ENCODE measurements around the gene DUOXA1. TPM values are rescaled to one million over a fixed set of nuclear protein-coding genes. Genes with fewer than 3 reads are reported as not detected.

Gene DUOXA1
- polyA plus RNA-seq, 5 donors = 0.65 to 1.7 (median 1.4) TPM

DNA sequence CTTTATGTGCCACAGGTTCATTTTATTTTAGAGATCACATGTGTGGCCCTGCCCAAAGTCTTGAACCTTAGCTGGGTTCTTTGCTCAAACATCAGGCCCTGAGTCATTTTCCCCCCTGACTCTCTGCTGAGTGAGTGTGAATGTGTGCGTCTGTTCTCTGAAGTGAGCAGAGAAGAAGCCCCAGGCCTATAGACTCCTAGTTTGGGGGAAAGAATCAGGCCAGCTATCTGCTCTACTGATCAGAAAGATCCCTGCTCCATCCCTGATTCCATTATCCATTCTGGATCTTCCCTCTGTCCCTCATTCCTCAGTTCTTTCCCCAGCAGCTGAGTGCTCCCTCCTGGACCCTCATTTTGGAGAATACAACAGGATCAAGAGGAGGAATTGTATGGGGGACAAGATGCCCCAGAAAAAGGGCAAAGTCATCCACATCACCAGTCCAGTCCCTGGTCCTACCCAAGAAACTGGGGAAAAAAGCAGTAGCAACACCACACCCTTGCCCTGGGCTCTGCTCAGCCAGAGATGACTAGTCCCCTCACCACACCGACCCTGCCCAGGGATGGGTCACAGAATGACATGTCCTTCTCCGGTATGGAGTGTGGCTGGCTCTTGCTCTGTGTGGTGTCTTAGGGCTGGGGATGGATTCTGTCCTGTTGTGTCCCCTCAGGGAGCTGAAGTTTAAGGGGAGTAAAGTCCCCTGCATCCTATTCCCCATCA is 3.3 kb upstream of the DUOXA1 start:
- no peak for DNase-seq

DNA sequence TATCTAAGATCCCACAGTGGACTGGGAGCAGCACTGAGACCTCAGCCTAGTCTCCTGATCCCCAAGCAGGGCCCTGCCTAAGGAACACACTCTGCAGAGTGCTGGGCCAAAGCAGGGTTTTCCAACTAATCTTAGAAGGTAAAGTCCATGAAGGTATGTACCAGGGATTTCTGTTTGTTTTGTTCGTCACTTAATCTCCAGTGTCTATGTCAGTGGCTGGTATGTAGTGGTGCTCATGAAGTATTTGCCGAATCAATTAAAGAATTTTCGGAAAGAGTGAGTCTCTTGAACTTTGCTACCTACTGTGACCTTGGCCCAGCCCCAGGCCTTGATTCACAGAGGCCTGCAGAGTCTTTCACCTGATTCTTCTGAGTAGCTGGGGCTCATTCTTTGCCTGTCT is 1.8 kb upstream of the DUOXA1 start:
- DNase-seq = no peak

DNA sequence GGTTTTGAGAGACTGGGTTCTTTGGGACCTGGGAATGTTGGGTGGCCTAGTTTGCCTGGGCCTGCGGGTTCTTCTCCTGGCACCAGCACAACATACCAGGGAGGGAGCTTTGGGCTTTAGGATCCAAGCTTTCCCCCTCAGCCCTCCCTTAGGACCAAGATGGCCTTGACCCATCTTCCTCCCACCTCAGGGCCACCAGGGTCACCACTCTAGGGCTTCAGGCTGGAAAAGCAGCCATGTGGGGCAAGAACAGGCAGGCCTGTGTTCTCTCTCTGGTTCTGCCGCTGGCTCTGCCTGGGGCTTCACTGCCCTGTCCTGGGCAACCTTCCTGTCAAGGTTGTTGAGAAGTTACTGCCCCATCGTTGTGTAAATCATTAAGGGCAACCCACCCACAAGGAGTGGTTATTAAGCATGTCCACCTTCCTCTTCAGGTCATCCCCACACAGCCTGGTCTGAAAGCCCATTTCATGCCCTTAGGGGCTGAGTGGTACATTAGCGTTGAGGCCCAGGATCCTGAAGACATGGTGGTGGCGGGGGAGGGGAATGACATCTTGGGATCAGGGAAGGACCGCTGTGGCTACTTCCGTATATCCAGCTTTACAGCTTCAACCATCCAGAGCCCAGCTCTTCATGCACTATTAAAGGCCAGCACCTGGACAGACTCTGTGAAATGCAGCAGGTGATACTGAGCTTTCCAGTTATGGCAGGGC is 767 bp upstream of the DUOXA1 start:
- no peak for DNase-seq

DNA sequence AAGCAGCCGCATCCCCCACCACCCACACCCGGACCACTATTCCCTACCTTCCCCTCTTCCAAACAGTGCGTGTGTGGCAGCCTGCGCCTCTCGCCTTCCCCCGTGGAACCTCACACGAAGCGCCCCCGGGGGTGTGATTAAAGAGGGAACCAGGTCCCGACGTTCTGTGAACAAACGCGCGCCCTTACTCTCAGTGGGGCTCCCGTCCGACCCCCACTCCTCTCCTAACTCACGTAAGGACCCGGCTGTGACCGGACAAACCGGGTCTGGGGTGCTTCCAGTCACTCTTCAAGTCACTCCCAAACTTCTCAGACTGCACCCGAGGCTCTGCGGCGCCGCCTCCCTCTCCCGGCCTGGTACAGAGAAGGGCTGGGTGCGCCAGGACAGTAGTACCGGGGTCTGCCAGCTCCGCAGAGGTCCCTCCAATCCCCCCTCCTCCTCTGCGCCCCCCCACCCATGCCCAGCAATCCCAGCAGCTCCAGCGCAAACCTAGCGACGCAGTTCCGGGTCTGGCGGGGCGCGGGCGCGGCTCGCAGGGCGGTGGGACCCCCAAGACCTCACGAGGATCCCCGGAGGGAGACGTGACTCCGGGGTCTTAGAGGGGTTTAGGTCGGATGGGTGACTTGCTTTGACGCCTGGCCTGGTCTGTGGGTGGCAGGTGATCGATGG is 574 bp downstream of the DUOXA1 start:
- no peak for DNase-seq

DNA sequence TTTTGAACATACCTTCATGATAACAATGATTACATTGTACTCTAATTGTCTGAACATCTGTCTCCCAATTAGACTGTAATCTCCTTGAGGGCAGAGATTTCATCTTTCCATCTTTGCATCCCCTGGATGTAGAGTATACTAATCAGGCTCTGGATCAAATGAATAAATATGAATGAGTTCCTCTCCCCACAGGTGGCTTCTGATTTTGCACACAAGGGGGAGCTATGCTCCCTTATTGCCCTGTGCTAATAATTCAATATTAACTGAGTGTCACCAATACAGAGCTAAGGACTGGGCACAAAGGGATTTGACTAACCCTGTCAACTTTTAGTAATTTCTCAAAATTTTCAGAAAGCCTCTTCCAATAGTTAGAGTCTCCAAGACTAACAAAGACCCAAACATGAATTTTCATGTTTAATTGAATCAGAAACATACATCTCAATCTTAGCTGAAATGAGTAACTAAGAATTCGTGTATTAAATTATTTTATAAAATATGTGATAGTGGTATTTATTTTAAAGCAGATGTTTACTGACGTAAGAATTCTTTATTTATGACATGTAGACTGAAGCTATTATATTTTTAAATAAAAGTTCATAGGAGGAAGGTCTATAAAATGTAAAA is 3.0 kb downstream of the DUOXA1 start:
- DNase-seq = no peak

DNA sequence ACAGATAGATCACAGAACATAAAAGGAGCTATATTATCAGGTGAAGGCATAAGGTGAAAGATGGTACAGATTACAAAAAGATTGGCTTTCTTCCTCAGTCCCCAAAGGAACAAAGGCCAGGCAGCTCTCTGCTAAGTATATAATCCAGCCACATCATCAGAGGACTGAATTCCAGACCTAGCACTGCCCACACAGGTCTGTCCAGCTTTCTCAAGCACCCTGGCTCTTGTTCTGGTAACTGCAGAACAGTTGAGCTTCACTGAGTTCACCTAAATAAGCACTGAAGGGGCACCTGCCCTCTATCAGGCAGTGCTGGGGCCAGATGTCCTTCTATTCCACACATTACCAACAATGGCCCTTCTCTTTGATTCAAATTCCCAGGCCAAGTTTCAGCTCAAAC is 6.3 kb downstream of the DUOXA1 start:
- no peak for DNase-seq

DNA sequence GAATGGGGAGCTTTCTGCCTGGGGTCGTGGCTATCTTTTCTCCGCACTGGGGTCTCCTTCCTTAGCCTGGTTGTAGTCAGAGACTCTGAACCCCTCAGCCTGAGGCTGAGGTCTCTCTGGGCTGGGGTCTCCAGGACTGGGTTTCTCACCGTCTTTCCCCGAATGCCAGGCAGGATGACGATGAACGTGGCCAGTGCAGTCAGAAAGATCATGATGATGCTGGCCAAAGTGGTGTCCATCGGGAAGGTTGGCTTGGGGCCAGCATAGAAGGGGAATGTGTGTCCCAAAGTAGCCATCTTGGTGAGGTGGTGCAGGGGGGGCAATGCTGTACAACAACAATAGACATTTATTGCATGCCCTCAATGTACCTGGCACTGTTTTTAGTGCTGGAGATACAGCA is 7.0 kb downstream of the DUOXA1 start:
- DNase-seq = no peak

DNA sequence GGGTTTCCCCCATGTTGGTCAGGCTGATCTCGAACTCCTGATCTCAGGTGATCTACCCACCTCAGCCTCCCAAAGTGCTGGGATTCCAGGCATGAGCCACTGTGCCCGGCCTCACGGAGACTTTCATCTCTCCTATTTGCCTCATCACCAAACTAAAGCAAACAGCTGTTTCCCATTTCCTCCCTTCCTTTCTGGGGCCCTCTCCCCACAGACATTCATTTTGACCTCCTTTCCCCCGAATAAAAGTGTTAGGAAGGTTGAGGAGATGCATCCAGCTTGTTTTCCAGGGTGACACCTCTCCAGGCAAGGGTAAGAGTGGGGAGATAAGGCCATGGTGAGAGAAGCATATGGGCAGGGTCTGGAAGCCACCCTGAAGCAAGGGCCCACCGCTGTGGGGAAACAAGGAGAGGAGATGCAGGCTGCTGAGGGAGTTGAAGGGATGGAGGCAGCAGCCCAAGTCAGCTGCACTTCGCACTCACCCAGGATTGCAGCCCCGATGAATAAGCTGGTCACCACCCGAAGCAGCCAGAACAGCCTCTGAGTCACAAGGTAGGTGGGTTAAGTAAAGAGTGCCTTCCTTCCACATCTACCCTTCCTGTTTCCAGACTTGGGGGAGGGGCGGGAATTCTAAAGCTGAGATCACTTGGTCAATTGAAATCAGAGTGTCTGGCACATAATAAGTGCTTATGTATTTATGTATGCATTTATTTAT is 7.8 kb downstream of the DUOXA1 start:
- DNase-seq = no peak

DNA sequence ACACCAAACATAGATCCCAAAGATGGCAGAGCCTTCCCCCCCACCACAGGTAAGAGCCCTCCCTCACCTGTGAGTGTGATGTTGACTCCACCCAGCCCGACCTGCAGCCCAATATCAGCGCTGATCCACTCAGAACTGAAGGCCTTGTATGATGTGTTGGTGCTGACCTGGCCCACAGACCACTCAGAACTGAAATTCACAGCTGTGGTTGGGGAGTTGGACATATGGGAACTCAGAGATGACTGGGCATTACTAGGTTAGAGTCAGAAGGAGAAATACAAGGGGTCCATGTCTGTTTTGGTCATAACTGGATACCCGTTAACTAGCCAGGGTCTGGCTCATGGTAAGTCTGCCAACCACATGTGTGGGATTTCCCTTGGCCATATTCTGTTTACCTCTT is 8.7 kb downstream of the DUOXA1 start:
- DNase-seq = no peak

DNA sequence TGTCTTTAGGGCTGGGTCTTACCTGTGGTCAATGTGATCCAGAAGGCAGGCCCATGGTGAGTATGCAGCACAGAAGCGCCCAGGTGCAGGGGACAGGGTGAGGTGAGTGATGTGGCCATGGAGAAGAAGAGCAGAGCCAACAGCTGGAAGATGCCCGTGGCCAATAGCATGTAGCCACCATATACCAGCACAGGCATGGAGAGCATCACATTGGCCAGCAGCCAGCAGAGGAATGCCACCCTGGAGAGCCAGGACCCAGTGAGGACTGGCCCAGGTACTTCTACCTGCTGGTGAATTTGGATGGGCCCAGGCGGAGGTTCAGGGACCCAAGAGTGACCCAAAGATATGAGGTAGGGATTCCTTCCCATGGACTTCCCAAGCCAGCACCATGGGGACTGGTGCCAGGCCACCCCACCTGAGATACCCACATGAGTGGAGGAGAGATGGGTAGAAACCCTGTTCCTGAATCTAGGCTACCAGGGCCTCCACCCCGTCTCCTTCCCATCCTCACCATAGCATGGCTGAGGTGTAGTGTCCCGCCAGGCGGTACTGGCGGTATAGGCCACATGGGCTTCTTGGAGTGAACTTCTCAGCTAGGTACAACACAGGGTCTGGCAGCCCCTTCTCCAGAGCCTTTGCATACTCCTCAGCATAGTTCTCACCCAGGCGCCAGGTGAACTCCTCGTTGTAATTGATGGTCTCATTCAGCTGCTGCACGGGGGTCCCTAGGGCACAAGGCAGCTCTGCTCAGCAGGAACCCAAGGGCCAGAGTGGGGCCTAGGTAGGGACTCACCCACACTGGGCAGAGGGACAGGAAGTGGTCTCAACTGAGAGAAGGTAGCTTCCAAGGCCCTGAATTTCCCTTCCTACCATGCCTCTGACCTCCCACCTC is 9.4 kb downstream of the DUOXA1 start:
- no peak for DNase-seq

DNA sequence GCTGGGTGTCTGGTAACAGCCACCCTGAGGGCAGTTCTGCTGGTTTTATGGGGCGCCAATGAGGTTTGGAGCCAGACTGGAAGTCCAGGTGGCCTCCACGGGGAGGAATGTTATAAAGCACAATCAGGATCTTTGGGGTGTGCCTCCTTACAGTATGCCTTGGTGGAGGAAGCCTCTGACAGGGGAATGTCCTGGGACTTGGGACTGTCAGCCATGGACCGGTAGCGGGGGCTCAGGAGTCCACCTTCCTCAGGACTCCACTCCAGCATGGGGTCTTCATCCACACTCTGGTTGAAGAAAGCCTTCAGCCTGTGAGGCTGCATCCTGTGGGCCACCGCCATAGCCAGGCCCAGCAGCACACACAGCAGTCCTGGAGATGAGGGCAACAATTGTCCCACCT is 10.7 kb downstream of the DUOXA1 start:
- DNase-seq = no peak

DNA sequence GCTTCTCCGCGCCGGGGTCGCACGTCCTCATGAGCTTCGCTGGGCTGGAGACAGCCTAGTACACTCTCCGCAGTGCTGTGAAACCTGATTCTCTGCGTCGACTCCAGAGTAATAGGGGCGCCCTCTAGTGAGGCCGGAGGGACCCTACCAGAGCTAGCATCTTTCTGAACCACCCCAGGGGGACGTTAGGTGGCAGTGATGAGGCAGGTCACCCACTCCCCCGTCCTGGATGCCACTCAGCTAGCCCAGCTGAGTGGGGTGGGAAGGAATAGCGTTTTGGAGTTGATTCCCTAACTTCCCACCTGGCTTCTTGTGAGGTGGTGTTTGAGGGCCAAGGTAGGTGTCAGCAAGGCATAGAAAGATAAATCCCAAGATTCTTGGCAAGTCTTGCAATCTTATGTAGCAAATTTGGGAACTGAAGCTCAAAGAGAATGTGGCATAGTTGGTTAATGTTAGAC is 11.5 kb downstream of the DUOXA1 start:
- DNase-seq = peak; percentile 83 to 88

DNA sequence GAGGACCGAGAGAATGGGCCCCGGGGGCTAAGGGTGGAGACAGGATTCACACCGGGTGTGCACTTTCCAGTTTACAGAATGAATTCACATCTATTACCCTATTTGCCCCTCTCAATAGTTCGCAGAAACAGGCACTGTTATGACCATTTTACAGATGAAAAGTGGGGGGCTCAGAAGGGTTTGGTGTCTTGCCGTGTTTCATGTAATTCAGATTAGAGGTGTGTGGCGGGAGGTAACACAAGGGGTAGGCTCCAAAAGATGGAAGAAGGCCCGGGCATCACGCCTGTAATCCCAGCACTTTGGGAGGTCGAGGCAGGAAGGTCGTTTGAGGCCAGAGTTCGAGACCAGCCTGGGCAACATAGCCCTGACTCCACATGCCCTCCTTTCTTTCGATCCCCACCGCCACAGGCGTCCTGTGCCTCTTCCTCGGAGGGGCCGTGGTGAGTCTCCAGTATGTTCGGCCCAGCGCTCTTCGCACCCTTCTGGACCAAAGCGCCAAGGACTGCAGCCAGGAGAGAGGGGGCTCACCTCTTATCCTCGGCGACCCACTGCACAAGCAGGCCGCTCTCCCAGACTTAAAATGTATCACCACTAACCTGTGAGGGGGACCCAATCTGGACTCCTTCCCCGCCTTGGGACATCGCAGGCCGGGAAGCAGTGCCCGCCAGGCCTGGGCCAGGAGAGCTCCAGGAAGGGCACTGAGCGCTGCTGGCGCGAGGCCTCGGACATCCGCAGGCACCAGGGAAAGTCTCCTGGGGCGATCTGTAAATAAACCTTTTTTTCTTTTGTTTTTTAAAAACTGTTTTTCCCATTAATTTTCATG is 12.2 kb downstream of the DUOXA1 start:
- no peak for DNase-seq

DNA sequence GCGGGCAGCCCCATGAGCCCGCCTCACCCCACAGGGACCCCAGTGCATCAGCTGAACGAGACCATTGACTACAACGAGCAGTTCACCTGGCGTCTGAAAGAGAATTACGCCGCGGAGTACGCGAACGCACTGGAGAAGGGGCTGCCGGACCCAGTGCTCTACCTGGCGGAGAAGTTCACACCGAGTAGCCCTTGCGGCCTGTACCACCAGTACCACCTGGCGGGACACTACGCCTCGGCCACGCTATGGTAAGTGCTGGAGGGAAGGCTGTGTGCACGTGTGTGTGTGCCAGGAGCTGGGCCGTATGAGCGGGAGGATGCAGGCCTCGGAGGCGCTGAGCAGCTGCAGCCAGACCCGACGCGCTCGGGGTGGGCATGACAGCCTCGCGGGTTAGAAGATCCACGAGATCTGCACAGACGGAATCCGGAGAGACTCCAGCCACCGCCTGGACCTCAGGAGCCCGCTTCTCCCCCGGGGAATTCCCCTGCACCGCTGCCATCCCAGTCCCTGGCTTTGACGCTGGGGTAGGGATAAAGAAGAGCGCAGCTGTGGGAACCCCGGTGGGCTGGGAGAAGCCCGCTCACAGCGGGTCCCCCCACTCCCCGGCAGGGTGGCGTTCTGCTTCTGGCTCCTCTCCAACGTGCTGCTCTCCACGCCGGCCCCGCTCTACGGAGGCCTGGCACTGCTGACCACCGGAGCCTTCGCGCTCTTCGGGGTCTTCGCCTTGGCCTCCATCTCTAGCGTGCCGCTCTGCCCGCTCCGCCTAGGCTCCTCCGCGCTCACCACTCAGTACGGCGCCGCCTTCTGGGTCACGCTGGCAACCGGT is 13.0 kb downstream of the DUOXA1 start:
- no peak for DNase-seq

DNA sequence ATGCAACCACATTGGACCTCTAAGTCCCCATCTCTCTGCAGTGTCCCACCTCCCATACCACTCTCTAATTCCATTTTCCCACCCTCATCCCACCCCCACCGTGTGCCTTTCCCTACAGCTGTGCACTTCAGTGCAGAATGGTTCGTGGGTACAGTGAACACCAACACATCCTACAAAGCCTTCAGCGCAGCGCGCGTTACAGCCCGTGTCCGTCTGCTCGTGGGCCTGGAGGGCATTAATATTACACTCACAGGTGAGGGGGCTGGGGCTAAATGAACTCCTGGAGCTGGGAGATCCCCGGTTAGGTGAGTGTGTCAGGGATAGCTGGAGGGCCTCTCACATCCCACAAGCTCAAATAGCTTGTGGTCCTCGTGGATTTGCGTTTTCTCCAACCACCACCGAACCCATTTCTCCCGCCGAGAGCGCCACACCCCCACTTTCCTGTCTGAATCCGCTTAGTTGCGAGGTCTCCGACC is 13.6 kb downstream of the DUOXA1 start:
- no peak for DNase-seq

DNA sequence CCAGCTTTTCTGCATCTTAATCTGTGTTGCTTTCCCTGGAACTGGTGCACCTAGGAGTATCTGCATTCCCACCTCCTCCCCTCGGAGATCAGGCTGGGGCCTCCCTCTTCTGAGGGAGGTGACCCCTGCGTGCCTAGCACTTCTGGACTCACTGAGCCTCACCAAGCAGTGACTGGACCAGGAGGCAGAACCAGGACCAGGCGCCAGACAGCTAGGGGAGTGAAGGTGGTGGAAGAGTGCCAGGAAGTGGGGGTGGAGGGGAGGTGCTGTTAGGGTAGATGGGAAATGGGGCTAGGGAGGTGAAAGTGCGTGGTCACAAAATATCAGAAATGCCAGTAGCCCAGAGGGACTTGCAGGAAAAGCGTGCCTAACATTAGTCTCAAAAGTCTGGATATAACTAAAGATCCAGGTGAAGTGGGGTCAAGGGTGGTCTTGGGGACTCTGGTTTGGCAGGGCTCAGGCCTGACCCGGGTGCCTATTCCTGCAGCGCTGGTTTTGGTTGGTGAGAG is 14.3 kb downstream of the DUOXA1 start:
- DNase-seq = no peak

DNA sequence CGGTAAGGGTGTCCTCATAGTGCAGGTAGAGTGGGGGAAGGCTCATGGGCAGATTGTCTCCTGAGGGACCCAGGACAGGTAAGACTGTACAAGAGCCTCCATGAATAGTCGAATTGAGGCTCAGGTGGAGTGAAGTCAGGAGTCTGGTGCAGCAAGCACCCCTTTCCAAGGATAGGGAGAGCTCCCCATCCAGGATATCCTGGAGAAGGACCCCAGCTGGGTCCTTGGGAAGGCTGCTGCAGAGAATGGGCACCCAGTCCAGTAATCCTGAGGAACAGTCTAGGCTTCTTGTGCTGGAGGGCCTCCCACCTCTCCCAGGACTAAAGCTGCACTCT is 15.0 kb downstream of the DUOXA1 start:
- DNase-seq = no peak

DNA sequence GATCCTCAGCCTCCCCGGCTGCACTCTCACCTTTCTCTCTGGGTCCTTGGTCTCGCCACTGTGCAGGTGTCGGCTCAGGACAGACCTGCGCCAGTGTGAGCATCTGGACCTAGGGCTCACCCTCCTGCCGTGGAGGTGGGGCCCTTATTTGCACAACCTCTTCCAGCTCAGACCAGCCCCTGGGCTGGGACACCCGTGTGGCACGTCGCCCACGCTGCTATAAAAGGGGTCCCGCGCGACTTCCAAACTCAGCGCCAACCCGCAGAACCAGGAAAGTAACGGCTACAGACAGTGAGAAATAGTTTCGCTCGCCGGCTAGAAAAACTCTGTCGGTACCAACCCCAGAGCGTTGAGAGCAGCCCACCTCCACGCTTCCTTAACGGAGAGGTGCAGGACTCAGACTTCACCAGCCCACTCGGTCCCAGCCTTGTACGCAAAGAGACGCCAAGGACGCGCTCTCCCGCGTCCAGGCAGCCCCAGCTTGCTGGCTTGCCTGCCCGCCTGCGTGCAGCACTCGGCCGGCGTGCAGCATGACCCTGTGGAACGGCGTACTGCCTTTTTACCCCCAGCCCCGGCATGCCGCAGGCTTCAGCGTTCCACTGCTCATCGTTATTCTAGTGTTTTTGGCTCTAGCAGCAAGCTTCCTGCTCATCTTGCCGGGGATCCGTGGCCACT is 15.5 kb downstream of the DUOXA1 start, which contains the start of the genes DUOX2 and DUOXA2:
Gene DUOX2 (minus strand): TSS at position 97 of the 675 bp plus-strand sequence. CDS start 761 bp downstream, outside the sequence.
Gene DUOXA2 (plus strand): TSS at position 251 of the 675 bp plus-strand sequence. CDS start 280 bp downstream, at position 531.
- DNase-seq = no peak

Data from right lung (tissue), 5 donors.